Peyer's patch (tissue), 4 donors: Measurements from ENCODE around the gene NME7.

Experiments used
- POLR2A ChIP-seq, 2 donors: fragments of 450-650 bp; IDR thresholded peaks; one replicate each; pipeline ENCODE4 v1.5.1; 2017; ENCODE audit warnings: antibody characterized with exemption in 2 of 2, mild to moderate bottlenecking in 2 of 2, moderate library complexity in 2 of 2
- TF ChIP-seq, protein P1 (sequence below), 6 experiments: fragments of 450-650 bp in 4 of 6; fragments of 200-600 bp in 2 of 6; sonication (generic) in 1 of 6; IDR thresholded peaks; one replicate each; pipeline ENCODE4 v1.5.1; 2017 to 2019; ENCODE audit warnings: antibody characterized with exemption in 6 of 6, mild to moderate bottlenecking in 3 of 6, moderate library complexity in 1 of 6

DNA sequence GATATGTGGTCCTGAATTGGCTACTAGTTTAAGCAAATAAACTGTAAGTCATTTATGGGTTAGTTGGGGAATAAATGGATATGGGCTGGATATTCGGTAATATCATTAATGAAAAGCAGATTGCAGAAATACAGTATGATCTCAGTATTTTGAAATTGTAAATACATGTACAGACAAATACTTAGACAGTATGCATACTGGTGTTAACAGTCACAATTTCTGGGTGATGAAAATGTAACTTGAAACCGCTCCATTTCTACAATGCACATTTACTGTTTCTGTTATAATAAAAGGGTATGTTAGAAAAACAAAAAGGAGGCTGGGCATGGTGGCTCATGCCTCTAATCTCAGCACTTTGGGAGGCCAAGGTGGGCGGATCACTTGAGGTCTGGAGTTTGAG is 28.4 kb upstream of the NME7 start:
- TF ChIP-seq POLR2A (IDR thresholded peaks at IDR 0.05) = no peak
- TF ChIP-seq, protein P1, sequence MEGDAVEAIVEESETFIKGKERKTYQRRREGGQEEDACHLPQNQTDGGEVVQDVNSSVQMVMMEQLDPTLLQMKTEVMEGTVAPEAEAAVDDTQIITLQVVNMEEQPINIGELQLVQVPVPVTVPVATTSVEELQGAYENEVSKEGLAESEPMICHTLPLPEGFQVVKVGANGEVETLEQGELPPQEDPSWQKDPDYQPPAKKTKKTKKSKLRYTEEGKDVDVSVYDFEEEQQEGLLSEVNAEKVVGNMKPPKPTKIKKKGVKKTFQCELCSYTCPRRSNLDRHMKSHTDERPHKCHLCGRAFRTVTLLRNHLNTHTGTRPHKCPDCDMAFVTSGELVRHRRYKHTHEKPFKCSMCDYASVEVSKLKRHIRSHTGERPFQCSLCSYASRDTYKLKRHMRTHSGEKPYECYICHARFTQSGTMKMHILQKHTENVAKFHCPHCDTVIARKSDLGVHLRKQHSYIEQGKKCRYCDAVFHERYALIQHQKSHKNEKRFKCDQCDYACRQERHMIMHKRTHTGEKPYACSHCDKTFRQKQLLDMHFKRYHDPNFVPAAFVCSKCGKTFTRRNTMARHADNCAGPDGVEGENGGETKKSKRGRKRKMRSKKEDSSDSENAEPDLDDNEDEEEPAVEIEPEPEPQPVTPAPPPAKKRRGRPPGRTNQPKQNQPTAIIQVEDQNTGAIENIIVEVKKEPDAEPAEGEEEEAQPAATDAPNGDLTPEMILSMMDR (IDR thresholded peaks at IDR 0.05) = no peak
